IPS DF 6.9 (cell line): Measurements from ENCODE around the gene CNTN5.

Source experiments
- DNase-seq: peaks from one replicate; pipeline ENCODE4 v3.0.0-alpha.2; 2013; ENCODE audit warnings: low read depth, low spot score
- H3K27ac ChIP-seq: one replicate; pipeline ENCODE4 v1.5.1; 2013; ENCODE audit warnings: low read length, control low read depth
- H3K27me3 ChIP-seq: 2 replicates; pipeline ENCODE4 v1.6.1; 2013; ENCODE audit warnings: mild to moderate bottlenecking, low read length; ENCODE audit not compliant: control insufficient read depth, insufficient read depth
- H3K36me3 ChIP-seq: 2 replicates; pipeline ENCODE4 v1.6.1; 2013; ENCODE audit warnings: low read length; ENCODE audit not compliant: control insufficient read depth, insufficient read depth
- H3K4me1 ChIP-seq: 2 replicates; pipeline ENCODE4 v1.6.1; 2013; ENCODE audit warnings: low read length; ENCODE audit not compliant: control insufficient read depth, insufficient read depth
- H3K4me3 ChIP-seq: 2 replicates; pipeline ENCODE4 v1.5.1; 2013; ENCODE audit warnings: mild to moderate bottlenecking, low read length
- H3K9me3 ChIP-seq: 2 replicates; pipeline ENCODE4 v1.6.1; 2013; ENCODE audit warnings: low read length, inconsistent platforms; ENCODE audit not compliant: control insufficient read depth, insufficient read depth
- WGBS: extraction: QIAGEN DNeasy Blood & Tissue Kit; methylation state at CpG from one replicate; pipeline ENCODE4 v1.1.7; 2013; ENCODE audit warnings: mixed read lengths, missing lambda C conversion rate; ENCODE audit not compliant: insufficient read length, insufficient coverage; 5-methylcytosine and 5-hydroxymethylcytosine counted together

The CNTN5 gene

GRCh38 chr11:100080821-100081220 is 1060.1 kb downstream of the CNTN5 start:
- no peaks in the 10 kb centered on the region for H3K36me3 ChIP-seq
- H3K9me3 ChIP-seq, result no peaks in the 10 kb centered on the region
- H3K4me1 ChIP-seq, result no peaks in the 10 kb centered on the region
- DNase-seq, result no peak
- H3K27me3 ChIP-seq, result no peaks in the 10 kb centered on the region
- H3K27ac ChIP-seq, result no peak overlapping the region
- H3K4me3 ChIP-seq, result no peak overlapping the region

- H3K27me3 ChIP-seq, result no peaks in the 10 kb centered on the region
- no peaks in the 10 kb centered on the region for H3K36me3 ChIP-seq
- H3K27ac ChIP-seq, result no peak overlapping the region
- no peaks in the 10 kb centered on the region for H3K9me3 ChIP-seq
- 0 out of 2 replicates have a peak, but pooled peaks cover 2% of the 10 kb centered on the region for H3K4me1 ChIP-seq
- no CpG with 5 or more reads among the region's 2 CpGs for WGBS
- H3K4me3 ChIP-seq, result no peak overlapping the region
- no peak for DNase-seq
These were observed 1072.9 kb downstream of the CNTN5 start for GRCh38 chr11:100093698-100094097.

- Histone ChIP-seq H3K9me3 (no peaks in the 10 kb centered on the region), H3K27ac (no peak overlapping the region), H3K27me3 (no peaks in the 10 kb centered on the region), H3K4me3 (no peak overlapping the region), H3K4me1 (0 out of 2 replicates have a peak, but pooled peaks cover 2% of the 10 kb centered on the region), H3K36me3 (no peaks in the 10 kb centered on the region)
- WGBS, result 100% methylated on average over 2 of the region's 4 CpGs
- no peak for DNase-seq
These were observed 1073.5 kb downstream of the CNTN5 start for GRCh38 chr11:100094121-100094865.

GRCh38 chr11:100095809-100096208 is 1075.1 kb downstream of the CNTN5 start:
- H3K9me3 ChIP-seq, result no peaks in the 10 kb centered on the region
- DNase-seq, result no peak
- no peak overlapping the region for H3K4me3 ChIP-seq
- H3K4me1 ChIP-seq, result 0 out of 2 replicates have a peak, but pooled peaks cover 2% of the 10 kb centered on the region
- no peak overlapping the region for H3K27ac ChIP-seq
- no peaks in the 10 kb centered on the region for H3K36me3 ChIP-seq
- no peaks in the 10 kb centered on the region for H3K27me3 ChIP-seq
- no CpG with 5 or more reads among the region's 3 CpGs for WGBS

GRCh38 chr11:100098560-100098959 is 1077.8 kb downstream of the CNTN5 start:
- Histone ChIP-seq H3K9me3 (no peaks in the 10 kb centered on the region), H3K27ac (no peak overlapping the region), H3K4me1 (no peaks in the 10 kb centered on the region), H3K27me3 (no peaks in the 10 kb centered on the region), H3K4me3 (no peak overlapping the region), H3K36me3 (no peaks in the 10 kb centered on the region)
- WGBS, result no CpG with 5 or more reads among the region's 3 CpGs
- no peak for DNase-seq

- no peak for DNase-seq
- WGBS, result no CpG with 5 or more reads among the region's 4 CpGs
- no peaks in the 10 kb centered on the region for H3K36me3 ChIP-seq
- no peaks in the 10 kb centered on the region for H3K9me3 ChIP-seq
- no peaks in the 10 kb centered on the region for H3K27me3 ChIP-seq
- no peak overlapping the region for H3K27ac ChIP-seq
- no peak overlapping the region for H3K4me3 ChIP-seq
- peaks cover 2% of the 10 kb centered on the region; the same call in 1 of the 2 replicates for H3K4me1 ChIP-seq
These were observed 1084.7 kb downstream of the CNTN5 start for GRCh38 chr11:100105255-100105981.

GRCh38 chr11:100105982-100106358 is 1085.2 kb downstream of the CNTN5 start:
- Histone ChIP-seq H3K36me3 (no peaks in the 10 kb centered on the region), H3K27ac (no peak overlapping the region), H3K9me3 (no peaks in the 10 kb centered on the region), H3K4me1 (peaks cover 2% of the 10 kb centered on the region; the same call in 1 of the 2 replicates), H3K27me3 (no peaks in the 10 kb centered on the region), H3K4me3 (no peak overlapping the region)
- WGBS, result no CpG with 5 or more reads among the region's 3 CpGs
- no peak for DNase-seq

GRCh38 chr11:100119176-100119575 is 1098.4 kb downstream of the CNTN5 start:
- H3K27ac ChIP-seq, result no peak overlapping the region
- no peaks in the 10 kb centered on the region for H3K9me3 ChIP-seq
- H3K4me1 ChIP-seq, result no peaks in the 10 kb centered on the region
- H3K4me3 ChIP-seq, result no peak overlapping the region
- no peaks in the 10 kb centered on the region for H3K36me3 ChIP-seq
- DNase-seq, result no peak
- no peaks in the 10 kb centered on the region for H3K27me3 ChIP-seq
- no CpG with 5 or more reads among the region's 1 CpG for WGBS

- WGBS, result no CpG with 5 or more reads among the region's 2 CpGs
These were observed 1112.4 kb downstream of the CNTN5 start for GRCh38 chr11:100133114-100133513.

GRCh38 chr11:100141201-100141600 is 1120.5 kb downstream of the CNTN5 start:
- no peaks in the 10 kb centered on the region for H3K9me3 ChIP-seq
- no peak overlapping the region for H3K27ac ChIP-seq
- no peaks in the 10 kb centered on the region for H3K27me3 ChIP-seq
- no peak for DNase-seq
- WGBS, result no CpG with 5 or more reads among the region's 3 CpGs
- H3K4me3 ChIP-seq, result no peak overlapping the region
- H3K4me1 ChIP-seq, result no peaks in the 10 kb centered on the region
- H3K36me3 ChIP-seq, result no peaks in the 10 kb centered on the region

More at GRCh38 chr11:100133114-100133513, 1112.4 kb downstream of the CNTN5 start:
- H3K4me3 ChIP-seq, result no peak overlapping the region
- no peaks in the 10 kb centered on the region for H3K4me1 ChIP-seq
- H3K27ac ChIP-seq, result no peak overlapping the region
- H3K9me3 ChIP-seq, result no peaks in the 10 kb centered on the region
- H3K27me3 ChIP-seq, result no peaks in the 10 kb centered on the region
- H3K36me3 ChIP-seq, result no peaks in the 10 kb centered on the region
- no peak for DNase-seq
